ENCODE measurements around the gene TPRX2.

DNA sequence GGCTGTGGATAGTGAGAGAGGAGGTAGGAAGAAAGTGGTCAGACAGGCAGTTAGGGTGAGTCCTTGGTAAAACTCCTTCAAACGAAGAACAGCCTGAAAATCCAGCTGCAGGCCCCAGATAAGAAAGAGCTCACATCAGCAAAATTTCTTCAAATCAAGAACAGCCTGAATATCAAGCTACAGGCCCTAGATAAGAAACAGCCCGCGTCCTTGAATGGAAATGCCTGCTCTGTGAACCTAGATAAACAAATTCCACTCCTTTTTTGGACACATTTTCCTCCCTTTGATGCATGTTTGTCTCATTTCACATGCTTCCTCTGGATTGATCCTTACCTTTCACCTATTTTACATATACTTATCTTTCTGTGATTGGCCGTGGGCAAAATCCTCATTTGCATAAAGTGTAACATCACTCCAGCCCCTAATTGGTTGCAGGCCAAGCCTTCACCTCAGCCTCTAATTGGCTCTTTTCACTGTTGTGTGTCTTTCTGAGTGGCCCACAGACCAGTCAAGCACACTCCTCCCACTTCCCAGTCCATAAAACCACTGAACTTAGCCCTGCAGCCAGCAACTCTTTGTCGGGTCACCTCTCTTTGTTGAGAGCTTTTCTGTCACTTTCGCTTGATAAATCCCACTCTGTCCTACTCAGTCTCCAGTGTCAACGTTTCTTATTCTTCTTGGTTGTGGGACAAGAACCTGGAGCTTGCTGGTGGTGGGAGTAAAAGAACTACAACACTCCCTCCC lies 33.1 kb downstream of the TPRX2 start:
- TF ChIP-seq POLR2A (IDR thresholded peaks at IDR 0.05) (no peak), EP300 (IDR thresholded peaks at IDR 0.05) (no peak)
- TF ChIP-seq, protein P1, sequence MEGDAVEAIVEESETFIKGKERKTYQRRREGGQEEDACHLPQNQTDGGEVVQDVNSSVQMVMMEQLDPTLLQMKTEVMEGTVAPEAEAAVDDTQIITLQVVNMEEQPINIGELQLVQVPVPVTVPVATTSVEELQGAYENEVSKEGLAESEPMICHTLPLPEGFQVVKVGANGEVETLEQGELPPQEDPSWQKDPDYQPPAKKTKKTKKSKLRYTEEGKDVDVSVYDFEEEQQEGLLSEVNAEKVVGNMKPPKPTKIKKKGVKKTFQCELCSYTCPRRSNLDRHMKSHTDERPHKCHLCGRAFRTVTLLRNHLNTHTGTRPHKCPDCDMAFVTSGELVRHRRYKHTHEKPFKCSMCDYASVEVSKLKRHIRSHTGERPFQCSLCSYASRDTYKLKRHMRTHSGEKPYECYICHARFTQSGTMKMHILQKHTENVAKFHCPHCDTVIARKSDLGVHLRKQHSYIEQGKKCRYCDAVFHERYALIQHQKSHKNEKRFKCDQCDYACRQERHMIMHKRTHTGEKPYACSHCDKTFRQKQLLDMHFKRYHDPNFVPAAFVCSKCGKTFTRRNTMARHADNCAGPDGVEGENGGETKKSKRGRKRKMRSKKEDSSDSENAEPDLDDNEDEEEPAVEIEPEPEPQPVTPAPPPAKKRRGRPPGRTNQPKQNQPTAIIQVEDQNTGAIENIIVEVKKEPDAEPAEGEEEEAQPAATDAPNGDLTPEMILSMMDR (IDR thresholded peaks at IDR 0.05): no peak
